Left ventricle myocardium inferior (tissue), 1 donor: Measurements from ENCODE around the gene TSPAN9. TPM values are rescaled to one million over a fixed set of nuclear protein-coding genes. Genes with fewer than 3 reads are reported as not detected.

ENCODE experiments used
- DNase-seq: peaks from one replicate; pipeline ENCODE4 v3.0.0-alpha.2; 2020
- H3K27ac ChIP-seq: fragments of 200-600 bp; replicated peaks from 2 replicates; pipeline ENCODE4 v1.8.0; 2021
- H3K27me3 ChIP-seq: fragments of 200-600 bp; 2 replicates; pipeline ENCODE4 v1.8.0; 2021; ENCODE audit warnings: low read depth
- H3K36me3 ChIP-seq: fragments of 200-600 bp; 2 replicates; pipeline ENCODE4 v1.8.0; 2021
- H3K4me1 ChIP-seq: fragments of 200-600 bp; 2 replicates; pipeline ENCODE4 v1.8.0; 2021
- H3K4me3 ChIP-seq: fragments of 200-600 bp; 2 replicates; pipeline ENCODE4 v1.8.0; 2021; ENCODE audit warnings: mild to moderate bottlenecking, moderate library complexity
- H3K9me3 ChIP-seq: fragments of 200-600 bp; replicated peaks from 2 replicates; pipeline ENCODE4 v1.8.0; 2021
- CTCF ChIP-seq: fragments of 200-600 bp; IDR thresholded peaks from 2 replicates; pipeline ENCODE4 v1.8.0; 2021; ENCODE audit warnings: antibody characterized with exemption, mild to moderate bottlenecking, borderline replicate concordance
- intact Hi-C: fragments of 100-400 bp; cut with micrococcal nuclease; formaldehyde crosslinking; loops from one replicate; pipeline ENCODE4 v1.11.0; 2022
- total RNA-seq: library from RNA; stranded (reverse); fragmentation: NEBNext Ultra II Directional; extraction: Animal tissue kit (Norgen Biotek cat#: 25700); gene quantifications from one replicate; pipeline ENCODE4 v1.2.1, GENCODE V29; 2021
- donor health status: DM: no; HTN: yes; CAD: no; lungs with severe emphysema.

The TSPAN9 gene
- total RNA-seq, 1 donor from 2014 or later: 305 TPM

GRCh38 chr12:3086211-3086610, 9.0 kb downstream of the TSPAN9 start:
- no peaks in the 10 kb centered on the region for H3K36me3 ChIP-seq
- H3K9me3 ChIP-seq: no peaks in the 10 kb centered on the region
- peaks cover 92% of the 10 kb centered on the region for H3K4me1 ChIP-seq
- H3K27ac ChIP-seq: peak overlapping the region; percentile 95
- intact Hi-C loops: no loop called here
- no peaks in the 10 kb centered on the region for H3K27me3 ChIP-seq
- H3K4me3 ChIP-seq: no peak overlapping the region
- TF ChIP-seq CTCF: no peak
- no peak for DNase-seq

GRCh38 chr12:3086729-3087323, 9.6 kb downstream of the TSPAN9 start:
- no peaks in the 10 kb centered on the region for H3K36me3 ChIP-seq

GRCh38 chr12:3087758-3088650, 10.8 kb downstream of the TSPAN9 start:
- Histone ChIP-seq H3K27me3 (no peaks in the 10 kb centered on the region), H3K4me3 (no peak overlapping the region), H3K36me3 (no peaks in the 10 kb centered on the region), H3K4me1 (peaks cover 94% of the 10 kb centered on the region), H3K27ac (peak overlapping the region; percentile 95), H3K9me3 (no peaks in the 10 kb centered on the region)
- DNase-seq: no peak
- intact Hi-C loops: no loop called here
- TF ChIP-seq CTCF: no peak

More at GRCh38 chr12:3086729-3087323, 9.6 kb downstream of the TSPAN9 start:
- intact Hi-C loops: no loop called here
- no peaks in the 10 kb centered on the region for H3K27me3 ChIP-seq
- peak overlapping the region; percentile 95 for H3K27ac ChIP-seq
- no peak for TF ChIP-seq CTCF
- peaks cover 94% of the 10 kb centered on the region for H3K4me1 ChIP-seq
- no peak for DNase-seq
- no peaks in the 10 kb centered on the region for H3K9me3 ChIP-seq
- H3K4me3 ChIP-seq: no peak overlapping the region

- intact Hi-C loops: no loop called here
- H3K27ac ChIP-seq: no peak overlapping the region
- TF ChIP-seq CTCF: no peak
- H3K9me3 ChIP-seq: no peaks in the 10 kb centered on the region
- no peak for DNase-seq
- no peak overlapping the region for H3K4me3 ChIP-seq
- H3K36me3 ChIP-seq: no peaks in the 10 kb centered on the region
- no peaks in the 10 kb centered on the region for H3K27me3 ChIP-seq
- peaks cover 91% of the 10 kb centered on the region for H3K4me1 ChIP-seq
Observed at GRCh38 chr12:3089588-3089987, 12.4 kb downstream of the TSPAN9 start.

- H3K27me3 ChIP-seq: no peaks in the 10 kb centered on the region
- no peaks in the 10 kb centered on the region for H3K36me3 ChIP-seq
- no peaks in the 10 kb centered on the region for H3K9me3 ChIP-seq
- TF ChIP-seq CTCF: no peak
- H3K4me1 ChIP-seq: peaks cover 82% of the 10 kb centered on the region
- no peak overlapping the region for H3K4me3 ChIP-seq
- no peak for DNase-seq
- H3K27ac ChIP-seq: peak overlapping the region; percentile 60
- intact Hi-C loops: no loop called here
Observed at GRCh38 chr12:3090240-3091037, 13.3 kb downstream of the TSPAN9 start.
